GM12878 (cell line): ENCODE measurements around the gene PSMB3. TPM values are rescaled to one million over a fixed set of nuclear protein-coding genes. Genes with fewer than 3 reads are reported as not detected.

Experiments
- BCL3 ChIP-seq: IDR thresholded peaks from 2 replicates; pipeline ENCODE4 v1.6.1; 2011; ENCODE audit warnings: borderline replicate concordance, low read depth, mild to moderate bottlenecking, moderate library complexity, low read length; ENCODE audit not compliant: insufficient read depth, poor library complexity, severe bottlenecking
- CHD2 ChIP-seq: IDR thresholded peaks from 2 replicates; pipeline ENCODE4 v1.6.1; 2011; ENCODE audit warnings: low read depth, low read length, improper control_type of control experiment, borderline replicate concordance
- CUX1 ChIP-seq: IDR thresholded peaks from 2 replicates; pipeline ENCODE4 v1.6.1; 2012; ENCODE audit warnings: improper control_type of control experiment, low read depth, low read length; ENCODE audit not compliant: insufficient replicate concordance
- LARP7 ChIP-seq: fragments of 450-650 bp; IDR thresholded peaks from 2 replicates; pipeline ENCODE4 v1.6.1; 2017; ENCODE audit warnings: mild to moderate bottlenecking
- PAX5 ChIP-seq: IDR thresholded peaks from 2 replicates; pipeline ENCODE4 v1.6.1; 2011; ENCODE audit warnings: low read depth, low read length, borderline replicate concordance
- PRDM15 ChIP-seq: fragments of 450-650 bp; formaldehyde crosslinking; IDR thresholded peaks from 2 replicates; pipeline ENCODE4 v1.4.0; 2020; ENCODE audit warnings: mild to moderate bottlenecking, moderate library complexity
- RFX5 ChIP-seq: IDR thresholded peaks from 2 replicates; pipeline ENCODE4 v1.6.1; 2011; ENCODE audit warnings: low read depth, low read length, improper control_type of control experiment
- SREBF1 ChIP-seq: IDR thresholded peaks from 2 replicates; pipeline ENCODE4 v1.6.1; 2012; ENCODE audit warnings: mild to moderate bottlenecking, low read length
- SREBF2 ChIP-seq: IDR thresholded peaks from 2 replicates; pipeline ENCODE4 v1.6.1; 2012; ENCODE audit warnings: mild to moderate bottlenecking, low read length
- SUZ12 ChIP-seq: fragments of 200-600 bp; sonication (generic); IDR thresholded peaks from one replicate; pipeline ENCODE4 v1.6.1; 2018; ENCODE audit warnings: antibody characterized with exemption, mild to moderate bottlenecking; ENCODE audit not compliant: unreplicated experiment
- USF1 ChIP-seq: IDR thresholded peaks from 2 replicates; pipeline ENCODE4 v1.6.1; 2011; ENCODE audit warnings: borderline replicate concordance, low read depth, mild to moderate bottlenecking, moderate library complexity, mixed read lengths, low read length; ENCODE audit not compliant: insufficient read depth; ENCODE audit errors: extremely low read length
- YY1 ChIP-seq: IDR thresholded peaks from 2 replicates; pipeline ENCODE4 v1.6.1; 2011; ENCODE audit warnings: low read depth, mild to moderate bottlenecking, low read length
- ZNF207 ChIP-seq: fragments of 450-650 bp; IDR thresholded peaks from 2 replicates; pipeline ENCODE4 v1.6.1; 2014; ENCODE audit warnings: antibody characterized with exemption, mild to moderate bottlenecking, borderline replicate concordance
- polyA plus RNA-seq, 11 experiments: library from polyadenylated mRNA; depleted of rRNA in 4 of 11; unstranded in 6 of 11; stranded (reverse) in 5 of 11; fragments of >200 nt; fragmentation: Nextera tagmentation in 4 of 11; fragmentation: Illumina TruSeq in 1 of 11; extraction: Ambion mirVana in 4 of 11; extraction: Trizol in 1 of 11; gene quantifications; 1 replicate in 1 of 11; 2 replicates in 10 of 11; pipeline versions ENCODE4 v1.2.1 to v1.2.3, GENCODE V29; 2011 to 2016; ENCODE audit warnings: inconsistent platforms in 2 of 11, missing spikeins in 2 of 11, low read depth in 1 of 11
- total RNA-seq, 4 experiments: library from RNA; depleted of rRNA in 3 of 4; stranded (reverse); fragments of >200 nt in 3 of 4; fragmentation: Illumina TruSeq in 1 of 4; extraction: Trizol in 1 of 4; gene quantifications; 2 replicates each; pipeline versions ENCODE4 v1.2.1 to v1.2.3, GENCODE V29; 2013 to 2021

Gene PSMB3
- total and polyA plus RNA-seq, 10 of the 15 experiments (the other 5 are each of a cell fraction or from before 2014, with no cell fraction given), result 300 to 2,130 (median 490) TPM

- no peak for TF ChIP-seq USF1
- peak; percentile 32; the same call in 1 of the 2 replicates for TF ChIP-seq CHD2
- TF ChIP-seq RFX5, result 0 out of 2 replicates have a peak, but pooled peaks have one; percentile 36
- TF ChIP-seq CUX1, result no peak
- TF ChIP-seq ZNF207, result peak; percentile 89; the same call in 1 of the 2 replicates
- TF ChIP-seq SUZ12, result no peak
- 0 out of 2 replicates have a peak, but pooled peaks have one; percentile 14 for TF ChIP-seq LARP7
- TF ChIP-seq YY1, result peak; percentile 97
- no peak for TF ChIP-seq SREBF2
- TF ChIP-seq PRDM15 (CRISPR knock-in tag), result no peak
- TF ChIP-seq PAX5, result no peak
- TF ChIP-seq SREBF1, result peak; percentile 92
- peak; percentile 70 for TF ChIP-seq BCL3
Observed at GRCh38 chr17:38799501-38800236, 47.1 kb downstream of the PSMB3 start, which contains the start of gene PIP4K2B (continued).
